ENCODE measurements around the gene SDK1. TPM values are rescaled to one million over a fixed set of nuclear protein-coding genes. Genes with fewer than 3 reads are reported as not detected.

SDK1 gene
- total RNA-seq, 1 donor, result 0.27 TPM

- DNase-seq (ENCODE audit: low read depth), result no peak
- no peak for TF ChIP-seq CTCF (IDR thresholded peaks at IDR 0.05; ENCODE audit: insufficient read depth, low read length)
- no peak overlapping the region for H3K4me3 ChIP-seq (ENCODE audit: low read depth, low read length)
These were observed 154.9 kb downstream of the SDK1 start for GRCh38 chr7:3455806-3456595.

GRCh38 chr7:3459111-3459510 is 158.1 kb downstream of the SDK1 start:
- DNase-seq (ENCODE audit: low read depth), result no peak
- TF ChIP-seq CTCF (IDR thresholded peaks at IDR 0.05; ENCODE audit: insufficient read depth, low read length), result no peak

GRCh38 chr7:3461923-3462322 is 160.9 kb downstream of the SDK1 start:
- DNase-seq (ENCODE audit: low read depth), result no peak
- H3K4me3 ChIP-seq (ENCODE audit: low read depth, low read length), result no peak overlapping the region
- no peak for TF ChIP-seq CTCF (IDR thresholded peaks at IDR 0.05; ENCODE audit: insufficient read depth, low read length)

More at GRCh38 chr7:3459111-3459510, 158.1 kb downstream of the SDK1 start:
- no peak overlapping the region for H3K4me3 ChIP-seq (ENCODE audit: low read depth, low read length)

- no peak for TF ChIP-seq CTCF (IDR thresholded peaks at IDR 0.05; ENCODE audit: insufficient read depth, low read length)
- H3K4me3 ChIP-seq (ENCODE audit: low read depth, low read length), result no peak overlapping the region
- DNase-seq (ENCODE audit: low read depth), result no peak
These were observed 162.6 kb downstream of the SDK1 start for GRCh38 chr7:3463696-3464095.

GRCh38 chr7:3464900-3465622 is 164.0 kb downstream of the SDK1 start:
- no peak overlapping the region for H3K4me3 ChIP-seq (ENCODE audit: low read depth, low read length)
- no peak for DNase-seq (ENCODE audit: low read depth)
- TF ChIP-seq CTCF (IDR thresholded peaks at IDR 0.05; ENCODE audit: insufficient read depth, low read length), result no peak

- no peak for DNase-seq (ENCODE audit: low read depth)
- H3K4me3 ChIP-seq (ENCODE audit: low read depth, low read length), result no peak overlapping the region
- TF ChIP-seq CTCF (IDR thresholded peaks at IDR 0.05; ENCODE audit: insufficient read depth, low read length), result no peak
These were observed 165.2 kb downstream of the SDK1 start for GRCh38 chr7:3466261-3466660.

Data from fibroblast of the aortic adventitia (primary cell).